Stomach smooth muscle (tissue), 2 donors: ENCODE results near the gene ARFRP1.

Source experiments
- H3K27ac ChIP-seq: one replicate; pipeline ENCODE4 v1.7.0; 2013; ENCODE audit warnings: mild to moderate bottlenecking, low read length, inconsistent platforms
- H3K27me3 ChIP-seq, 2 donors: one replicate each; pipeline ENCODE4 v1.7.0; 2013; ENCODE audit warnings: low read length in 2 of 2; ENCODE audit not compliant: insufficient read depth in 2 of 2, control insufficient read depth in 1 of 2
- H3K36me3 ChIP-seq, 2 donors: one replicate each; pipeline ENCODE4 v1.7.0; 2013; ENCODE audit warnings: low read length in 2 of 2; ENCODE audit not compliant: control insufficient read depth in 2 of 2, insufficient read depth in 2 of 2
- H3K4me1 ChIP-seq: one replicate; pipeline ENCODE4 v1.7.0; 2013; ENCODE audit warnings: low read length; ENCODE audit not compliant: control insufficient read depth, insufficient read depth
- H3K4me3 ChIP-seq, 2 donors: one replicate each; pipeline ENCODE4 v1.7.0; 2013; ENCODE audit warnings: low read length in 2 of 2
- H3K9ac ChIP-seq, 2 donors: one replicate each; pipeline ENCODE4 v1.7.0; 2013; ENCODE audit warnings: low read length in 2 of 2, mild to moderate bottlenecking in 1 of 2
- H3K9me3 ChIP-seq, 2 donors: one replicate each; pipeline ENCODE4 v1.7.0; 2013; ENCODE audit warnings: low read length in 2 of 2; ENCODE audit not compliant: control insufficient read depth in 2 of 2
- donor health status: healthy.
- donor health status: Pancreatic carcinoma.

Gene ARFRP1

GRCh38 chr20:63707558-63708300 is at the start of gene ARFRP1, which contains the start of gene ZGPAT:
ARFRP1 (minus strand) TSS chr20:63707976; CDS start chr20:63707091, 885 bp downstream.
ZGPAT (plus strand) TSS chr20:63708039; CDS start chr20:63708581, 542 bp downstream.
- H3K27me3 ChIP-seq, result no peaks in the 10 kb centered on the region
- peaks cover 29% of the 10 kb centered on the region for H3K4me1 ChIP-seq
- no peaks in the 10 kb centered on the region for H3K9me3 ChIP-seq
- peak within 1 kb of the TSS; percentile 67 for H3K27ac ChIP-seq
- peak within 1 kb of the TSS; percentile 71 to 83 for H3K4me3 ChIP-seq
- H3K9ac ChIP-seq, result peak within 1 kb of the TSS; percentile 80 to 85
- H3K36me3 ChIP-seq, result peaks cover 16 to 29% of the 10 kb centered on the region in 2 donors

- no peak overlapping the region for H3K4me3 ChIP-seq
- H3K9ac ChIP-seq, result no peak overlapping the region
- H3K27ac ChIP-seq, result no peak overlapping the region
- H3K4me1 ChIP-seq, result no peaks in the 10 kb centered on the region
- no peaks in the 10 kb centered on the region for H3K9me3 ChIP-seq
- no peaks in the 10 kb centered on the region for H3K27me3 ChIP-seq
- H3K36me3 ChIP-seq, result no peaks in the 10 kb centered on the region
Observed at GRCh38 chr20:63756648-63756991, 48.8 kb upstream of the ARFRP1 start.

- Histone ChIP-seq H3K4me1 (no peaks in the 10 kb centered on the region), H3K9me3 (no peaks in the 10 kb centered on the region), H3K27me3 (no peaks in the 10 kb centered on the region), H3K4me3 (no peak overlapping the region), H3K27ac (no peak overlapping the region), H3K9ac (no peak overlapping the region), H3K36me3 (no peaks in the 10 kb centered on the region)
Observed at GRCh38 chr20:63755933-63756647, 48.3 kb upstream of the ARFRP1 start.

GRCh38 chr20:63754008-63754407 is 46.2 kb upstream of the ARFRP1 start:
- Histone ChIP-seq H3K4me3 (no peak overlapping the region), H3K9me3 (no peaks in the 10 kb centered on the region), H3K27ac (no peak overlapping the region)

GRCh38 chr20:63753381-63753780 is 45.6 kb upstream of the ARFRP1 start:
- H3K9me3 ChIP-seq, result no peaks in the 10 kb centered on the region
- no peaks in the 10 kb centered on the region for H3K4me1 ChIP-seq
- no peak overlapping the region for H3K27ac ChIP-seq
- H3K9ac ChIP-seq, result no peak overlapping the region
- H3K27me3 ChIP-seq, result no peaks in the 10 kb centered on the region
- H3K4me3 ChIP-seq, result no peak overlapping the region
- H3K36me3 ChIP-seq, result no peaks in the 10 kb centered on the region

More at GRCh38 chr20:63754008-63754407, 46.2 kb upstream of the ARFRP1 start:
- Histone ChIP-seq H3K27me3 (no peaks in the 10 kb centered on the region), H3K4me1 (no peaks in the 10 kb centered on the region), H3K36me3 (no peaks in the 10 kb centered on the region), H3K9ac (no peak overlapping the region)

GRCh38 chr20:63752411-63753101 is 44.8 kb upstream of the ARFRP1 start:
- Histone ChIP-seq H3K4me1 (no peaks in the 10 kb centered on the region), H3K27ac (no peak overlapping the region), H3K9me3 (no peaks in the 10 kb centered on the region), H3K27me3 (no peaks in the 10 kb centered on the region), H3K9ac (no peak overlapping the region), H3K36me3 (no peaks in the 10 kb centered on the region), H3K4me3 (no peak overlapping the region)

- Histone ChIP-seq H3K4me3 (no peak overlapping the region), H3K36me3 (no peaks in the 10 kb centered on the region), H3K27me3 (no peaks in the 10 kb centered on the region), H3K27ac (no peak overlapping the region), H3K4me1 (no peaks in the 10 kb centered on the region), H3K9ac (no peak overlapping the region), H3K9me3 (no peaks in the 10 kb centered on the region)
Observed at GRCh38 chr20:63751471-63752271, 43.9 kb upstream of the ARFRP1 start.

- Histone ChIP-seq H3K4me3 (no peak overlapping the region), H3K36me3 (no peaks in the 10 kb centered on the region), H3K27me3 (no peaks in the 10 kb centered on the region), H3K9me3 (no peaks in the 10 kb centered on the region), H3K4me1 (no peaks in the 10 kb centered on the region), H3K9ac (no peak overlapping the region), H3K27ac (no peak overlapping the region)
Observed at GRCh38 chr20:63750807-63751470, 43.2 kb upstream of the ARFRP1 start.

GRCh38 chr20:63749597-63750508 is 42.1 kb upstream of the ARFRP1 start:
- Histone ChIP-seq H3K4me1 (no peaks in the 10 kb centered on the region), H3K36me3 (no peaks in the 10 kb centered on the region), H3K9me3 (no peaks in the 10 kb centered on the region), H3K4me3 (no peak overlapping the region), H3K27ac (no peak overlapping the region), H3K9ac (no peak overlapping the region), H3K27me3 (no peaks in the 10 kb centered on the region)
